HG02642 (cell line): ENCODE results near the gene PTCHD4.
A peak's percentile ranks its signal among the peaks of the same experiment; 100 is the strongest.
"Not testable (repeated sequence)": the region's sequence is repeated elsewhere in the genome, so short reads cannot be mapped to it uniquely, and the experiment has no call there.

Experiments used
- ATAC-seq: cut with Tn5 transposase; IDR thresholded peaks from one replicate; pipeline ENCODE4 v1.9.1; 2021; ENCODE audit warnings: mild to moderate bottlenecking; ENCODE audit not compliant: unreplicated experiment, poor library complexity

The PTCHD4 gene

DNA sequence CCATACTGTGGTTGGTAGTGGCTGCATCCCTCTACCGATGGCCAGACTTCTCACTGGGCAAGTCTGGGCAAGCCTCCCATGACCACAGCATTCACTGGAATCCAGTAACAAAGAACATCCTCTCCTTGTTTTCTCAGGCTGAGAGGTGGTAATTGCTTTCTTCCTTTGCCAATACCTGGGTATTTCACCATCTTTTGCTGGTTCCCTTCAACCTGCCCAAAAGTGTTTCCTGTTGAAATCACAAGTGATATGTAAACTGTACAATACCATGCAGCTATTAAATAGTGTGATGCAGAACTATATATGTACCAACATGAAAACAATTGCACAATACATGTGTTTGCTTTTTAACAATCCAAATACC lies at the start of gene PTCHD4:
Gene PTCHD4 (minus strand): TSS at position 55 of the 364 bp plus-strand sequence. CDS start 42,240 bp downstream, outside the sequence.
- ATAC-seq: peak; percentile 50

DNA sequence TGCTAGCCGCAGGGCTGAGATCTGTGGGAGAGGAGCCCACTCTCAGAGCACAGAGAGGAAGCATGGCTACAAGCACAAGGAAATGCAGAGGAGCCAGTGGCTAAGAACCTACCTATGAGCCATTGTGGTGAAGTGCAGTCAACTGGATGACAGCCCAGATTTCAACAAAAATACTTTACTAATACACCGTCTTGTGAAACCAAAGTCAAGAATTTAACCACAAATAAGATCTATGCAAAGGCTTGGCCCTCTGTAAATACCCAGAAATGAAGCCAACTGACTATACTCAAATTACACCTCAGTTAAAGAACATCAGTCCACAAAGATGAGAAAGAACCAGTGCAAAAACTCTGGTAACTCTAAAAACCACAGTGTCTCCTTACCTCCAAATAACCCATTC lies 40.1 kb upstream of the PTCHD4 start:
- ATAC-seq: no peak

DNA sequence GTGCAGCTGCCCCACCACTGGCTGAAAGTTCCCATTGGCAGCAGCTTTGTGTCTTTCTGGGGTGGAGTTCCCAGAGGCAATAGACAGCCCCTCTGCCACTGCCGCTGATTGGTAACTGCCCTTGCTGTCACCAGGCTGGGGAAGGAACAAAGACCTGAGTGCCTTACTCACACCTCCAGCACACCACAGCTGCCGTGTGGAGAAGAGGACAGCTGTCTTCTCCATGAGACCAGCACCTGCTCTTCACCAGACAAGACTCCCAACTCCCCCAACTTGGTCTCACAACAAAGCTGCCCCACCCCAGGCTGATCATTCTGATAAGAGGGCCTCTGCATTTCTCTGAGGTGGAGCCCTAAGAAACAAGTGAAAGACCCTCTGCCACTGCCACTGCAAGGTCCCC lies 39.7 kb upstream of the PTCHD4 start:
- ATAC-seq: no peak

DNA sequence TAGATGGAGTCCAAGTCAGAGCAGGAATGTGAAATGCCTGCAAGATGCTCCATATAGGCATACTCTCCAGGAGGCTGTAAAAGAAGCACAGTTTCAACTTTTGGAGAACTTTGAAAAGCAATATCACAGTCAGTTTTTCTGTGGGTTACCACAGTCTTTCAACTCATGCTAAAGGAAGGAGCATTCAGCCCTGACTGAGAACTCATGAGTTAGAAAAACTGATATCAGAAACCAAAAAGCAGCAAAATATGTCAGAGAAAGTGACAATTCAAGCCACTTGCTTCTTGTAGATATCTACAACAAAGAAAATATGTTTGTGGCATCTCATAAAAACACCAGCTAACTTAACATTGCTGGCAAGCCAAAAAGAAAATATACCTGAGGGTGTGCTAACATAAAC lies 36.1 kb upstream of the PTCHD4 start:
- ATAC-seq: no peak

DNA sequence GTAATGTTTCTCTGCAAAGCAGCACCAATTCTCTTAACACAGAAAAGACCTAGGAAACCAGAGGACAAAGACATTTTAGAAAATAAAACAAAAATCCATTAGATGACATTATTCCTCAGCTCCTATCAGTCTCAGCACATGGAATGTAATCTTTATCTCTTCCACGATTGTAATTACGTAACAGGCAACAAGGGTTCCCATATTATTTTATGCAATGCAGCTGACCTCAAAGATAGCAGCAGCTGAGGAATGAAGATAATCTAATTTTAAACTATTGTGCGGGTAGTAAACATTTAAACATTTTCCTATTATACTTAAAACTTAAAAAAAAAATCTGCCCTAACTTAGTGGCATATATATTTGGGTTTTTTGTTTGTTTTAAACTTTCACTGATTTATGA lies 33.0 kb upstream of the PTCHD4 start:
- ATAC-seq: no peak

DNA sequence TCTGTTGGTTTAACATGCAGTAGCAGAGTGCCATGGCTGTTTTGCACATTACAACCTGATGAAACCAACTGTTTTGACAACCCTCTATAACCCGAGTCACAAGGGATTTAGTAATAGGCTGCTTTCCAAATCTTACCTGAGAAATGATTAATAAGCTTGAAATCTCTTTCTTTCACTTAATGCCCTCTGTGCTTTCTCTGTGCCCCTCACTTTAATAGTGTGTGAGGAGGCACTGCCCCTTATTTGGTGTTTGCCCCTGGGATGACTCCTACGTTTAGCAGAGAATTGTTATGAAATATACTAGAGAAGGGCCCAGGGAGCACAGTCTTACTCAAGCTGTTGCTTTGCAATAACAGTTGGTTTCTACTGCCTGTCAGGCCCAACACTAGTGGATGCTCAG lies 31.0 kb upstream of the PTCHD4 start:
- ATAC-seq: no peak

DNA sequence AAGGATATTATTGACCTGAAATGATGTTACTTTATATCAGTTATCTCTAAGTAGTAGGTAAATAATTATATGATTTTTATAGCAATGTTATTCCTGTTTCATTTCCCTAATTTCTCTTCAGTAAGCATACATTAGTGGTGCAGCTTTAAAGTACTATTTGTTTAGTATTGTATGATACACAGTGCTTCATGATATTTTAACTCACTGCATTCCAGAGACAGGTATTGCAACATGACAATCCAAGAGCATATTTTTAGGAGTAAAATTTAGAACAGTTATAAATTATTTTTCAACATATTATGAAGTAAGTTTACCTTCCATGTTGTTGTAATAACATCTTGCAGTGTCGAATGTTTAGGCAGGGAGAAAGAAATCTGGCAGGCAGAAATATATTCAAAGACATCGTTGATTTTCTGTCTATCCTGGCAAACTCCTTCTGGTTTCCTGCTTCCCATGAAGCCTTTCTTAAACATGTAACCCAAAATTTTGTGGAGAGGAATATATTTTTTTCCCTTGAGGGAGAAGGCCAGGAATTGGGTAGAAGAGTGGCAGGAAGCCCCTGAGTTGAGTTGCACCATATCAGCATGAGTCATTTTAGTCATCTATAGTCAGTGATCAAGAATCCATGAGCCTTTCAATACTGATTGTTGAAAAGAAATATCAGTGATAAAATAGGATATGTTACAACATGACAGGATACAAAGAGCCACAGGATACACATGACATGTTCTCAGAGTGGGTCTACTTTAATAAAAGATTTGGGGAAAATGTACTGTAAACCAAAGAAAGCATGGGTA lies 29.0 kb upstream of the PTCHD4 start:
- ATAC-seq: no peak

DNA sequence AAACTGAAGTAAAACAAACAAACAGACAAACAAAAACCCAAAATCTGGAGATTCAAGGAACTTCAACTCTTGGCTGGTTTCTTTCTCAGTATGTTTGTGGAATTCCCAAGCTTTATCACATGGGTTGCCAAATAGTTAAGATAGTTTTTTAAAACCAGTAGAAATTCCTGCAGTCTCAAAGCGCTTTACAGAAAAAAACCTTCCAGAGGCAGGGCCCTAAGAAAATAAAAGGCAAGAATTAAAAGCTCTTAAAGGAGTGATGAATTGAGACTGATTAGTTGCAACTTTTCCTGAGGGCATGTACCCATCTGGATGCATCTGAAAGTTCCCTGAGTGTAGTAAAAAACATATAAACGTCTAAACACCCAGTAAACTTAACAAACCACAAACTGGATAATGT lies 25.9 kb upstream of the PTCHD4 start:
- ATAC-seq: no peak

DNA sequence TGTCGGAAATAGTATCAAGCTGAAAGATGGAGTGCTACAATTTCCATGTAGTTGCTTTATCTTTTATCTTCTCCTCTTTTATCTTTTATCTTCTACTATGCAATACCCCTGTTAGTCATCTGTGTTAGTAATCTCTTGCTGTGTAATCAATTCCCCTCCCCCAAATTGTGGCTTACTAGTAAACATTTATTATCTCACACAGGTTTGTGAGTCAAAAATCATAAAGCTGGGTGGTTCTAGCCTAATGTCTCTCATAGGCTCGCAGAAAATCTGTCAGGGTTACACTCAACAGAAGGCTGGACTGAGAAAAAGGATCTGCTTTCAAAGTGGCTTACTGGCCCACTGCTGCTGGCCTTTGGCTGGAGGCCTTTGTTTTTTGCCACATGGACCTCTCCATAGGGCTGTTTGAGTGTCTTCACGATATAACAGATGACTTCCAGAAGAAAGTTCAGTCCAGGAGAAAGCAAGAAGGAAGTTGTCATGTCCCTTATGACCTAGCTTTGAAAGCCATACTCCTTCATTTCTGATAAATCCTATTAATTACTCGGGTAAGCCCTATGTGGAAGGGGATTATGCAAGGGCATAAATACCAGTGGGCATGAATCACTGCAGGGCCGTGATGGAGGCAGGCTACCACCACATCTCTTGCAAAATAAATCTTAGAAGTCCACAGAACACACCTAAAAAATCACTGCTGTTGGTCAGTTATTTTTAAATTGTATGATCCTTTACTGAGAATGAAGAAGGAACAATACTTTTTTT lies 24.5 kb upstream of the PTCHD4 start:
- ATAC-seq: no peak

DNA sequence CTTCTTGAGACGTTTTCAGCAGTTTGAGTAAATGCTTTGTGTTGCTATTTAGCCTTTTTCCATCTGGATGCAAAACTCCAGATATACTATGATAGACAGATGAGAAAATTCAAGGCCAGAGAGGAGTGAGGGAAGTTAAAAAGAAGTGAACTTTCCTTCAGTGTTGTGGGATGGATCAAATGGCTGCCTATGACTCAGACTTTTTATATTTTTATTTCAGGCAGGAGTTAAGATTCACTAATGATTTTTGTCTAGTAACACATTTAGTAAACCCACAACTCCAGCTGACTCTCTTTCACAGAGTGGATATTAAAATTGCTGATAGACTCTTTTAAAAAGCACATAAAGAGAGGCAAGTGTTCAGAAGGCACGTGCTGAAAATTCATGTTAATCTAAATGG lies 23.2 kb upstream of the PTCHD4 start:
- ATAC-seq: no peak

DNA sequence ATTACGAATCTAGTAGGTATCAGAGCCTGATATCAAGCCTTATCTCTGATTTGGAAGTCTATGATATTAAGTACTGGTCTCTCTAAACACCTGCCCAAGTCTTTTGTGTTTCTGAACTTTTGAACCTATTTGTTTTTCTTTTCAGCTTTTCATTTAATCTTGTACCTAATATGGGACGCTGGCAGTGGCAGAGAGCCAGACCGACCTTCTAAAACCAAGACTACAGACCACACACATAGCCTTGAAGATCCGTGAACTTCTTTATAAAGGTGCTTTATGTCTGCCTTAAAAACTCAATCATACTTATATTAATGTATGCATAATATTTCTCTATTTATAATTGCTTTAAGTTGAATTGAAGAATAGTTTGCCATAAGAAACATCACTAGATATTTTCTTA lies 12.6 kb upstream of the PTCHD4 start:
- no peak for ATAC-seq

DNA sequence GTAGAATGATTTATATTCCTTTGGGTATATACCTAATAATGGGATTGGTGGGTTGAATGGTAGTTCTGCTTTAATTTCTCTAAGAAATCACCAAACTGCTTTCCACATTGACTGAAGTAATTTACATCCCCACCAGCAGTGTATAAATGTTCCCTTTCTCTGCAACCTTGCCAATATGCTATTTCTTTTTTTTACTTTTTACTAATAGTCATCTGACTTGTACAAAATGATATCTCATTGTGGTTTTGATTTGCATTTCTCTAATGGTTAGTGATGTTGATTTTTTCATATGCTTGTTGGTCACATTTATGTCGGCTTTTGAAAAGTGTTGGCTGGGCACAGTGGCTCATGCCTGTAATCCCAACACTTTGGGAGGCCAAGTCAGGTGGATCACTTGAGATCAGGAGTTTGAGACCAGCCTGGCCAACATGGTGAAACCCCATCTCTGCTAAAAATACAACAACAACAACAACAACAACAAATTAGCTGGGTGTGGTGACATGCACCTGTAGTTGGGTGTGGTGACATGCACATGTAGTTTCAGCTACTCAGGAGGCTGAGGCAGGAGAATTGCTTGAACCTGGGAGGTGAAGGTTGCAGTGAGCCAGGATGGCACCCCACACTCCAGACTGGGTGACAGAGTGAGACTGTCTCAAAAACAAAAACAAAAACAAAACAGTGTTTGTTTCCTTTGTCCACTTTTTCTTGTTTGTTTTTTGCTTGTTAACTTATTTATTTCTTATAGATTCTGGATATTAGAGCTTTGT lies 11.2 kb upstream of the PTCHD4 start:
- ATAC-seq: not testable (repeated sequence)

DNA sequence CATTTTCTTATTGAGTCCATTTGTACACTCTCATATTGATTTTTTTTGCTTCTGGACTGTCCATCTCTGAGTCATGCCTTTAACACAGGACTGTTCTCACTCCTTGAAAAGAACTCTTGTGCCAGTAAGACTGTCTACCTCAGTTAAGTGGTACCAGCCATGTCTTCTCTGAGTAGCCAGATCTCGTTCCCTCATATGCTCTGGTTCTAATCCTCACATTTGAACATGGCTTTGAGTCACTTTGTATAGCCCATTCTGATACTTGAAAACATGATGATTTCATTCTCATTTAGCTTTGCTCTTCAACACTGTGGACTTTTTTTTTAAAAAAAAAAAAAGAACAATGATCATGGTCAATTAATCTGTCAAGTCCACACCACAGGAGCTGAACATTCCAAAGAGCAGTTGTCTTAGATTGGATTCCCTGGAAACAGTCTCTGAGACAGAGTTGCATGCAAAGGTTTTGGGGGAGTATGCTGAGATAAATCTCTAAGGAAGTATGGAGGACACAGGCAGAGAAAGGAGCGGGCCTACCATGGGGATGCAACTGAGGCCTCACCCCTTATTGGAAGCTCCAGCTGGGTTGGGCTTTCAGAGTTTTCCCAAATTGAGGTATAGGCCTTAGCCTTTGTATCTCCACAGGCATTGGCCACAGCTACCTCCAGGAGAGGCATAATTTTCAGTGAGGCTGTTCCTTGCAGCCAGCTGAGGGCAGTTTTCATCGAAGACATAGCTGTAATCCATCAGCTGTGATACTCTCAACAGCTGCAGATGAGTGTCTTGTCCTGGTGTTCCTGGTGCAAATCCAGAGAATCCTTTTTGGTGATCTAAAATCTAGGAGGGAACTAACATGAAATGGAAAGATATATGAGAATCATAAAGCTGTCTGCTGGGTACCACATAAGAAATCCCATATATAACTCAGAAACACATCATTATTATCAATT lies 6.0 kb upstream of the PTCHD4 start:
- ATAC-seq: no peak

DNA sequence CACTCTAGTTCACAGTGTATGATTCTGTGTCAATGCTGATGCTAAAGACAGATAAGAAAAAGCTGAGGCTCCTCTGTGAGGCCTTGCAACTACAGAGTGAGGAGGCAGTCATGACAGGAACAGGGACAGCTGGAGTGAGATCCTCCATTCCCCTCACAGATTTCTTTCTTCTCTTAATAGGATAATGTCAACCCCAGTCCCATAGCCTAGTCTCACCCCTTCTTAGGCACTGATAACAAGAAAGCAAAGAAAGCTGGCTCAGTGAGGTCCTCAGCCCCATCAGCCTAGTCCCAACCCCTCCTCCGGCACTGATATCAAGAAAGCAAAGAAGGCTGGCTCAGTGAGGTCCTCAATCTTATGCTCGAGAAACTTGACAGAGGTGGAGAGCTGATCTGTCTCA lies 2.1 kb upstream of the PTCHD4 start:
- ATAC-seq: no peak

DNA sequence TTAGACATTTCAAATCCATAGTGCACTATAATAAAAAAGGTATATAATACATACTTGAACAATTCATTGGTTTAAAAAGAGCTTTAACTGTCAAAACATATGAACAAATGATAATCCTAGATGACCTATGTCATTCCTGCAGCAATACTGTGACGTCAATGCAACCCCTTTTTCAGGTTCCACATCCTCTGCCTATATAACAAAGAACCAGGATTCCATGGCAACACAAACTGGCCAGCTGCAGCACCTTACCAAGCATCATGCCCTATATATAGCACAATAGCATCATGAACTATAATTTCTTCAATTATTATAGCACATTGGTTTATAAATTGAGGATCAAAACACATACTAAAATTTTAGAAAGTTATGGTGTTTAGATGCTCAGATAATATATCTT lies 578 bp upstream of the PTCHD4 start:
- no peak for ATAC-seq

DNA sequence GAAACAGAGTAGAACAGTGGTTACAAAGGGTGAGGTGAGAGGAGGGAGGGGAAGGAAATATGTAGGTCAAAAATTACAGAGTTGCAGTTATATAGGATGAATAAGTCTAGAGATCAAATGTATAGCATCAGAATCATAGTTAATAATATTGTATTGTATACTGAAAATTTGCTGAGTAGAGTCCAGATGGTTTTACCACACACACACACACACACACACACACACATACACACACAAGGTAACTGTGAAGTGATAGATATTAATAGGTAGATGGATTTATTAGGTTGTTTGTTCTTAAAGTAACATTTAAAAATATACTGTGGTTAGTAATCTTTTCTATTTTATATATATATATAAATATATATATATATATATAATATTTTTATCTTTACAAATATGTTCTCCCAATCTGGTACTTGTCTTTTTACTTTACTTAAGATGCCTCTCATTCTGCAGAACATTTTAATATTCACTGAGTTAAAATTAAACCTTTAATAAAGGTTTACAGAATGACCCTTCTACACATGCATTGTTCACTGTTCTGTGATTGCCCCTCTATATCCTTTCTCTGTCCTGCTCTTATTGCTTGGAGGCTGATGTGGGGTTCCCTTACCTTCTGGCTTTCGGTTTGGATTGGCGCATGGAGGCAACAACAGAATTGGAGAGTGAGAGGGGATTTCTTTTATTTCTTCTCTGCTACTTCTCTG lies 408 bp downstream of the PTCHD4 start:
- no peak for ATAC-seq

DNA sequence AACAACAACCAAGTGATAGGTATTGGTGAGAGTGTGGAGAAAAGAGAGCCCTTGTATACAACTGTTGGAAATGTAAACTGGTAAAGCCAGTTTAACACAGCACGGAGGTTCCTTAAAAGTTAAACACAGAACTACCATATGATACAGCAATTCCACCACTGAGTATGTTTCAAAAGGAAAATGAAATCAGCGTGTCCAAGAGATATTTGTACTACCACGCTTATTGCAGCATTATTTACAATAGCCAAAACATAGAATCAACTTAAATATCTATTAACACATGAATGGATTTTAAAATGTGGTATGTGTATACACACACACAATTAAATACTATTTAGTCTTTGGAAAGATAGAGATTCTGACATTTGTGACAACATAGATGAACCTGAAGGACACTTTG lies 1.1 kb downstream of the PTCHD4 start:
- no peak for ATAC-seq

DNA sequence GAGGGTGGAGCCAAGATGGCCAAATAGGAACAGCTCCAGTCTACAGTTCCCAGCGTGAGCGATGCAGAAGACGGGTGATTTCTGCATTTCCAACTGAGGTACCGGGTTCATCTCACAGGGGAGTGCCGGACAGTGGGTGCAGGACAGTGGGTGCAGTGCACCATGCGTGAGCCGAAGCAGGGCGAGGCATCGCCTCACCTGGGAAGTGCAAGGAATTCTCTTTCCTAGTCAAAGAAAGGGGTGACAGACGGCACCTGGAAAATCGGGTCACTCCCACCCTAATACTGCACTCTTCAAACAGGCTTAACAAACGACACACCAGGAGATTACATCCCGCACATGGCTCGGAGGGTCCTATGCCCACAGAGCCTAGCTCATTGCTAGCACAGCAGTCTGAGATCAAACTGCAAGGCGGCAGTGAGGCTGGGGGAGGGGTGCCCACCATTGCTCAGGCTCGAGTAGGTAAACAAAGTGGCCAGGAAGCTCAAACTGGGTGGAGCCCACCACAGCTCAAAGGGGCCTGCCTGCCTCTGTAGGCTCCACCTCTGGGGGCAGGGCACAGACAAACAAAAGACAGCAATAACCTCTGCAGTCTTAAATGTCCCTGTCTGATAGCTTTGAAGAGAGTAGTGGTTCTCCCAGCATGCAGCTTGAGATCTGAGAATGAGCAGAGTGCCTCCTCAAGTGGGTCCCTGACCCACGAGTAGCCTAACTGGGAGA lies 8.4 kb downstream of the PTCHD4 start:
- not testable (repeated sequence) for ATAC-seq

DNA sequence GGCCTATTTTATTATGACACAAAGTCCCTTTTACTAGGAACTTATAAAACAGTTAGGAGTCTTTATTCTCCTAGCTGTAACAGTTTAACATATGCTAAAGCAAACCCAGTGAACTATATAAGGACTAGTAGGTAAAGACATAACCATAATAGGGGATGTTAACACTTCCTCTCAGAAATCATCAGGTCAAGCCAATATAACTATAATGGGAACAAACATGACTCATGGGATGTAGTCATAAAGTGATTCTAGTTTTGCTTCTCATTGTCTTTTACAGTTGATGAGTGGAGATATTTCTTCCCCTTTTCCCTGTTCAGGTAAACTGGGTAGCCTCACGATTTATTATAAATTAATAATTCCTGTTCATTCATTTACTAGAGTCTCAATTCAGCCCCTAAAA lies 9.7 kb downstream of the PTCHD4 start:
- peak; percentile 87 for ATAC-seq
